Ishikawa (cell line): ENCODE results near the gene CLPX.

Source experiments
- CEBPB ChIP-seq: IDR thresholded peaks from 2 replicates; pipeline ENCODE4 v1.6.1; 2012
- CREB1 ChIP-seq: IDR thresholded peaks from 2 replicates; pipeline ENCODE4 v1.6.1; 2012; ENCODE audit warnings: low read depth
- EGR1 ChIP-seq: IDR thresholded peaks from 2 replicates; pipeline ENCODE4 v1.6.1; 2012
- EP300 ChIP-seq: IDR thresholded peaks from 2 replicates; pipeline ENCODE4 v1.6.1; 2012; ENCODE audit warnings: borderline replicate concordance
- FOXM1 ChIP-seq: IDR thresholded peaks from 2 replicates; pipeline ENCODE4 v1.6.1; 2012; ENCODE audit warnings: low read depth, borderline replicate concordance
- MAX ChIP-seq: IDR thresholded peaks from 2 replicates; pipeline ENCODE4 v1.6.1; 2012
- NFIC ChIP-seq: IDR thresholded peaks from 2 replicates; pipeline ENCODE4 v1.6.1; 2012
- RAD21 ChIP-seq: IDR thresholded peaks from 2 replicates; pipeline ENCODE4 v1.6.1; 2012; ENCODE audit warnings: low read depth
- TCF12 ChIP-seq: IDR thresholded peaks from 2 replicates; pipeline ENCODE4 v1.6.1; 2012; ENCODE audit warnings: low read depth
- TEAD4 ChIP-seq: IDR thresholded peaks from 2 replicates; pipeline ENCODE4 v1.6.1; 2012
- YY1 ChIP-seq: IDR thresholded peaks from 2 replicates; pipeline ENCODE4 v1.6.1; 2012; ENCODE audit warnings: low read depth
- ZBTB7A ChIP-seq: IDR thresholded peaks from 2 replicates; pipeline ENCODE4 v1.6.1; 2012; ENCODE audit warnings: low read depth
- TF ChIP-seq, protein P1 (sequence below): IDR thresholded peaks from 2 replicates; pipeline ENCODE4 v1.6.1; 2012
- TF ChIP-seq, protein P2 (sequence below): IDR thresholded peaks from 2 replicates; pipeline ENCODE4 v1.6.1; 2012; ENCODE audit warnings: low read depth, mild to moderate bottlenecking

GRCh38 chr15:65204236-65204930 is 19.2 kb upstream of the CLPX start:
- TF ChIP-seq ZBTB7A (no peak), CEBPB (no peak), NFIC (no peak), MAX (no peak), EP300 (peak; percentile 63; the same call in 1 of the 2 replicates), FOXM1 (no peak), TEAD4 (peak; percentile 34; the same call in 1 of the 2 replicates), TCF12 (no peak), CREB1 (no peak), EGR1 (no peak), RAD21 (no peak), YY1 (no peak)
- TF ChIP-seq, protein P1, sequence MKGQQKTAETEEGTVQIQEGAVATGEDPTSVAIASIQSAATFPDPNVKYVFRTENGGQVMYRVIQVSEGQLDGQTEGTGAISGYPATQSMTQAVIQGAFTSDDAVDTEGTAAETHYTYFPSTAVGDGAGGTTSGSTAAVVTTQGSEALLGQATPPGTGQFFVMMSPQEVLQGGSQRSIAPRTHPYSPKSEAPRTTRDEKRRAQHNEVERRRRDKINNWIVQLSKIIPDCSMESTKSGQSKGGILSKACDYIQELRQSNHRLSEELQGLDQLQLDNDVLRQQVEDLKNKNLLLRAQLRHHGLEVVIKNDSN, result no peak
- TF ChIP-seq, protein P2, sequence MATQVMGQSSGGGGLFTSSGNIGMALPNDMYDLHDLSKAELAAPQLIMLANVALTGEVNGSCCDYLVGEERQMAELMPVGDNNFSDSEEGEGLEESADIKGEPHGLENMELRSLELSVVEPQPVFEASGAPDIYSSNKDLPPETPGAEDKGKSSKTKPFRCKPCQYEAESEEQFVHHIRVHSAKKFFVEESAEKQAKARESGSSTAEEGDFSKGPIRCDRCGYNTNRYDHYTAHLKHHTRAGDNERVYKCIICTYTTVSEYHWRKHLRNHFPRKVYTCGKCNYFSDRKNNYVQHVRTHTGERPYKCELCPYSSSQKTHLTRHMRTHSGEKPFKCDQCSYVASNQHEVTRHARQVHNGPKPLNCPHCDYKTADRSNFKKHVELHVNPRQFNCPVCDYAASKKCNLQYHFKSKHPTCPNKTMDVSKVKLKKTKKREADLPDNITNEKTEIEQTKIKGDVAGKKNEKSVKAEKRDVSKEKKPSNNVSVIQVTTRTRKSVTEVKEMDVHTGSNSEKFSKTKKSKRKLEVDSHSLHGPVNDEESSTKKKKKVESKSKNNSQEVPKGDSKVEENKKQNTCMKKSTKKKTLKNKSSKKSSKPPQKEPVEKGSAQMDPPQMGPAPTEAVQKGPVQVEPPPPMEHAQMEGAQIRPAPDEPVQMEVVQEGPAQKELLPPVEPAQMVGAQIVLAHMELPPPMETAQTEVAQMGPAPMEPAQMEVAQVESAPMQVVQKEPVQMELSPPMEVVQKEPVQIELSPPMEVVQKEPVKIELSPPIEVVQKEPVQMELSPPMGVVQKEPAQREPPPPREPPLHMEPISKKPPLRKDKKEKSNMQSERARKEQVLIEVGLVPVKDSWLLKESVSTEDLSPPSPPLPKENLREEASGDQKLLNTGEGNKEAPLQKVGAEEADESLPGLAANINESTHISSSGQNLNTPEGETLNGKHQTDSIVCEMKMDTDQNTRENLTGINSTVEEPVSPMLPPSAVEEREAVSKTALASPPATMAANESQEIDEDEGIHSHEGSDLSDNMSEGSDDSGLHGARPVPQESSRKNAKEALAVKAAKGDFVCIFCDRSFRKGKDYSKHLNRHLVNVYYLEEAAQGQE, result no peak
